ENCODE results near the gene ABCC11. TPM values are rescaled to one million over a fixed set of nuclear protein-coding genes. Genes with fewer than 3 reads are reported as not detected.

ABCC11 gene
- total RNA-seq, 1 experiment from 2014 or later, result 0.12 TPM

- H3K36me3 ChIP-seq, result no peaks in the 10 kb centered on the region
- H3K27me3 ChIP-seq, result no peaks in the 10 kb centered on the region
- peaks cover 4% of the 10 kb centered on the region; the same call in 1 of the 2 replicates for H3K4me1 ChIP-seq
- no peak overlapping the region for H3K4me3 ChIP-seq
- no peak for DNase-seq
- no peaks in the 10 kb centered on the region for H3K9me3 ChIP-seq (replicated peaks)
- no peak overlapping the region for H3K27ac ChIP-seq
Measured at GRCh38 chr16:48128769-48129168, 118.6 kb downstream of the ABCC11 start.

GRCh38 chr16:48126801-48127644 is 120.3 kb downstream of the ABCC11 start:
- Histone ChIP-seq H3K4me1 (peaks cover 7% of the 10 kb centered on the region; the same call in 1 of the 2 replicates), H3K27ac (no peak overlapping the region), H3K36me3 (no peaks in the 10 kb centered on the region), H3K9me3 (replicated peaks) (no peaks in the 10 kb centered on the region), H3K4me3 (no peak overlapping the region), H3K27me3 (no peaks in the 10 kb centered on the region)
- DNase-seq, result peak; percentile 37 to 39

GRCh38 chr16:48125888-48126287 is 121.5 kb downstream of the ABCC11 start:
- Histone ChIP-seq H3K9me3 (replicated peaks) (no peaks in the 10 kb centered on the region), H3K36me3 (no peaks in the 10 kb centered on the region), H3K27me3 (no peaks in the 10 kb centered on the region), H3K4me3 (no peak overlapping the region), H3K27ac (no peak overlapping the region), H3K4me1 (peaks cover 7% of the 10 kb centered on the region; the same call in 1 of the 2 replicates)
- no peak for DNase-seq

- no peaks in the 10 kb centered on the region for H3K9me3 ChIP-seq (replicated peaks)
- H3K27me3 ChIP-seq, result no peaks in the 10 kb centered on the region
- no peak overlapping the region for H3K4me3 ChIP-seq
- no peaks in the 10 kb centered on the region for H3K36me3 ChIP-seq
- H3K27ac ChIP-seq, result no peak overlapping the region
- no peak for DNase-seq
- peaks cover 7% of the 10 kb centered on the region; the same call in 1 of the 2 replicates for H3K4me1 ChIP-seq
Measured at GRCh38 chr16:48124266-48124665, 123.1 kb downstream of the ABCC11 start.

- no peaks in the 10 kb centered on the region for H3K27me3 ChIP-seq
- H3K4me1 ChIP-seq, result peaks cover 7% of the 10 kb centered on the region; the same call in 1 of the 2 replicates
Measured at GRCh38 chr16:48123104-48123788, 124.1 kb downstream of the ABCC11 start.

GRCh38 chr16:48121276-48121675 is 126.1 kb downstream of the ABCC11 start:
- no peak overlapping the region for H3K4me3 ChIP-seq
- no peak overlapping the region for H3K27ac ChIP-seq
- H3K4me1 ChIP-seq, result 0 out of 2 replicates have a peak, but pooled peaks cover 3% of the 10 kb centered on the region
- H3K9me3 ChIP-seq (replicated peaks), result no peaks in the 10 kb centered on the region
- no peaks in the 10 kb centered on the region for H3K27me3 ChIP-seq
- no peak for DNase-seq
- no peaks in the 10 kb centered on the region for H3K36me3 ChIP-seq

More at GRCh38 chr16:48123104-48123788, 124.1 kb downstream of the ABCC11 start:
- Histone ChIP-seq H3K27ac (no peak overlapping the region), H3K9me3 (replicated peaks) (no peaks in the 10 kb centered on the region), H3K36me3 (no peaks in the 10 kb centered on the region), H3K4me3 (no peak overlapping the region)
- DNase-seq, result peak; percentile 38 to 47

GRCh38 chr16:48118841-48119240 is 128.5 kb downstream of the ABCC11 start:
- no peaks in the 10 kb centered on the region for H3K9me3 ChIP-seq (replicated peaks)
- H3K27me3 ChIP-seq, result no peaks in the 10 kb centered on the region
- no peak overlapping the region for H3K27ac ChIP-seq
- H3K4me1 ChIP-seq, result 0 out of 2 replicates have a peak, but pooled peaks cover 3% of the 10 kb centered on the region
- no peak overlapping the region for H3K4me3 ChIP-seq
- no peak for DNase-seq
- no peaks in the 10 kb centered on the region for H3K36me3 ChIP-seq

GRCh38 chr16:48117217-48118105 is 129.9 kb downstream of the ABCC11 start:
- Histone ChIP-seq H3K36me3 (no peaks in the 10 kb centered on the region), H3K4me1 (no peaks in the 10 kb centered on the region), H3K4me3 (no peak overlapping the region), H3K9me3 (replicated peaks) (no peaks in the 10 kb centered on the region), H3K27ac (no peak overlapping the region), H3K27me3 (no peaks in the 10 kb centered on the region)
- DNase-seq, result peak; percentile 68 to 82

Other genes starting within 250 kb of the ABCC11 start
- gene ABCC12, start 91.5 kb downstream of the ABCC11 start, total RNA-seq (2014; rRNA removed; shearing (Covaris generic)), result not detected in 2 replicates
- gene LONP2, start 3.2 kb downstream of the ABCC11 start, total RNA-seq (2014; rRNA removed; shearing (Covaris generic)), result 36.1 and 39.8 TPM in 2 replicates
- gene SIAH1, start 137.9 kb upstream of the ABCC11 start, total RNA-seq (2014; rRNA removed; shearing (Covaris generic)), result 36.8 and 41.3 TPM in 2 replicates

Measured in SJCRH30 (cell line).